ENCODE measurements around the gene GALNT16.

The GALNT16 gene

GRCh38 chr14:69344171-69344570 is 84.2 kb downstream of the GALNT16 start:
- TF ChIP-seq CTCF (IDR thresholded peaks at IDR 0.05; ENCODE audit: borderline replicate concordance, extremely low read depth, low read length, poor library complexity, severe bottlenecking) (no peak), EZH2 (IDR thresholded peaks at IDR 0.05; ENCODE audit: borderline replicate concordance, low read depth, low read length, severe bottlenecking) (no peak)
- H2AFZ ChIP-seq (ENCODE audit: low read depth, low read length) = no peak overlapping the region
- ATAC-seq (ENCODE audit: insufficient read depth, low read depth) = no peak
- no peak overlapping the region for H3K4me2 ChIP-seq (ENCODE audit: insufficient read depth, low read length)
- no peaks in the 10 kb centered on the region for H3K36me3 ChIP-seq (ENCODE audit: insufficient read depth, low read length)
- peaks cover 17% of the 10 kb centered on the region for H3K27me3 ChIP-seq (ENCODE audit: insufficient read depth, low read length, poor library complexity)
- no peaks in the 10 kb centered on the region for H3K4me1 ChIP-seq (ENCODE audit: insufficient read depth, low read length)
- H3K9me3 ChIP-seq (ENCODE audit: insufficient read depth, low read length, severe bottlenecking) = no peaks in the 10 kb centered on the region
- no peak for DNase-seq
- 0 out of 2 replicates have a peak, but pooled peaks cover 4% of the 10 kb centered on the region for H4K20me1 ChIP-seq (ENCODE audit: insufficient read depth, low read length)
- H3K9ac ChIP-seq (ENCODE audit: low read depth, low read length) = no peak overlapping the region
- H3K27ac ChIP-seq (ENCODE audit: low read length) = no peak overlapping the region
- H3K79me2 ChIP-seq (ENCODE audit: insufficient read depth, low read length) = no peaks in the 10 kb centered on the region
- H3K4me3 ChIP-seq (ENCODE audit: low read depth in 1 of 2, low read length in 2 of 2) = no peak overlapping the region

GRCh38 chr14:69345402-69345801 is 85.4 kb downstream of the GALNT16 start:
- DNase-seq (no peak), ATAC-seq (ENCODE audit: insufficient read depth, low read depth) (no peak)
- Histone ChIP-seq H2AFZ (ENCODE audit: low read depth, low read length) (no peak overlapping the region), H3K27me3 (ENCODE audit: insufficient read depth, low read length, poor library complexity) (peaks cover 17% of the 10 kb centered on the region), H4K20me1 (ENCODE audit: insufficient read depth, low read length) (0 out of 2 replicates have a peak, but pooled peaks cover 4% of the 10 kb centered on the region), H3K4me3 (ENCODE audit: low read depth in 1 of 2, low read length in 2 of 2) (no peak overlapping the region), H3K79me2 (ENCODE audit: insufficient read depth, low read length) (no peaks in the 10 kb centered on the region), H3K27ac (ENCODE audit: low read length) (no peak overlapping the region), H3K36me3 (ENCODE audit: insufficient read depth, low read length) (no peaks in the 10 kb centered on the region), H3K9ac (ENCODE audit: low read depth, low read length) (no peak overlapping the region), H3K4me2 (ENCODE audit: insufficient read depth, low read length) (no peak overlapping the region), H3K9me3 (ENCODE audit: insufficient read depth, low read length, severe bottlenecking) (no peaks in the 10 kb centered on the region), H3K4me1 (ENCODE audit: insufficient read depth, low read length) (no peaks in the 10 kb centered on the region)
- TF ChIP-seq CTCF (IDR thresholded peaks at IDR 0.05; ENCODE audit: borderline replicate concordance, extremely low read depth, low read length, poor library complexity, severe bottlenecking) (no peak), EZH2 (IDR thresholded peaks at IDR 0.05; ENCODE audit: borderline replicate concordance, low read depth, low read length, severe bottlenecking) (no peak)

GRCh38 chr14:69346710-69347109 is 86.8 kb downstream of the GALNT16 start:
- Histone ChIP-seq H2AFZ (ENCODE audit: low read depth, low read length) (no peak overlapping the region), H3K9ac (ENCODE audit: low read depth, low read length) (no peak overlapping the region), H3K4me2 (ENCODE audit: insufficient read depth, low read length) (no peak overlapping the region), H3K79me2 (ENCODE audit: insufficient read depth, low read length) (no peaks in the 10 kb centered on the region), H4K20me1 (ENCODE audit: insufficient read depth, low read length) (0 out of 2 replicates have a peak, but pooled peaks cover 4% of the 10 kb centered on the region), H3K4me3 (ENCODE audit: low read depth in 1 of 2, low read length in 2 of 2) (no peak overlapping the region), H3K36me3 (ENCODE audit: insufficient read depth, low read length) (no peaks in the 10 kb centered on the region), H3K9me3 (ENCODE audit: insufficient read depth, low read length, severe bottlenecking) (no peaks in the 10 kb centered on the region), H3K27ac (ENCODE audit: low read length) (no peak overlapping the region), H3K4me1 (ENCODE audit: insufficient read depth, low read length) (no peaks in the 10 kb centered on the region), H3K27me3 (ENCODE audit: insufficient read depth, low read length, poor library complexity) (peaks cover 10% of the 10 kb centered on the region)
- ATAC-seq (ENCODE audit: insufficient read depth, low read depth) = 0 out of 3 replicates have a peak, but pooled peaks have one; percentile 42
- DNase-seq = no peak
- no peak for TF ChIP-seq EZH2 (IDR thresholded peaks at IDR 0.05; ENCODE audit: borderline replicate concordance, low read depth, low read length, severe bottlenecking)
- peak; percentile 57 for TF ChIP-seq CTCF (IDR thresholded peaks at IDR 0.05; ENCODE audit: borderline replicate concordance, extremely low read depth, low read length, poor library complexity, severe bottlenecking)
